Neural crest cell (in vitro differentiated cells): ENCODE results near the gene FLAD1. TPM values are rescaled to one million over a fixed set of nuclear protein-coding genes. Genes with fewer than 3 reads are reported as not detected.

Experiments
- DNase-seq: peaks from one replicate; pipeline ENCODE4 v3.0.0; 2021; ENCODE audit warnings: low read depth, mixed read lengths, low spot score
- H3K27ac Mint-ChIP-seq: one replicate; pipeline ENCODE4 v1.8.0; 2021; ENCODE audit warnings: mild to moderate bottlenecking, mixed read lengths; ENCODE audit not compliant: unreplicated experiment
- H3K27me3 Mint-ChIP-seq: 2 replicates; pipeline ENCODE4 v1.8.0; 2021; ENCODE audit warnings: low read depth, mild to moderate bottlenecking, mixed read lengths
- H3K36me3 Mint-ChIP-seq: 2 replicates; pipeline ENCODE4 v1.8.0; 2021; ENCODE audit warnings: low read depth, mild to moderate bottlenecking, mixed read lengths
- H3K4me1 Mint-ChIP-seq: 2 replicates; pipeline ENCODE4 v1.8.0; 2021; ENCODE audit warnings: mixed read lengths
- H3K4me3 Mint-ChIP-seq: one replicate; pipeline ENCODE4 v1.8.0; 2021; ENCODE audit warnings: mild to moderate bottlenecking, mixed read lengths
- H3K9me3 Mint-ChIP-seq: 2 replicates; pipeline ENCODE4 v1.8.0; 2021; ENCODE audit warnings: mixed read lengths
- total RNA-seq: library from RNA; stranded (reverse); gene quantifications from 2 replicates; pipeline ENCODE4 v1.2.1, GENCODE V29; 2021
- TF ChIP-seq, protein P1 (sequence below): fragments of 200-600 bp; sonication (generic); conservative IDR thresholded peaks from 2 replicates; pipeline ENCODE4 v1.5.0; 2021; ENCODE audit warnings: antibody characterized with exemption, mild to moderate bottlenecking

The FLAD1 gene
- total RNA-seq, 1 donor from 2014 or later, result 76.3 TPM

DNA sequence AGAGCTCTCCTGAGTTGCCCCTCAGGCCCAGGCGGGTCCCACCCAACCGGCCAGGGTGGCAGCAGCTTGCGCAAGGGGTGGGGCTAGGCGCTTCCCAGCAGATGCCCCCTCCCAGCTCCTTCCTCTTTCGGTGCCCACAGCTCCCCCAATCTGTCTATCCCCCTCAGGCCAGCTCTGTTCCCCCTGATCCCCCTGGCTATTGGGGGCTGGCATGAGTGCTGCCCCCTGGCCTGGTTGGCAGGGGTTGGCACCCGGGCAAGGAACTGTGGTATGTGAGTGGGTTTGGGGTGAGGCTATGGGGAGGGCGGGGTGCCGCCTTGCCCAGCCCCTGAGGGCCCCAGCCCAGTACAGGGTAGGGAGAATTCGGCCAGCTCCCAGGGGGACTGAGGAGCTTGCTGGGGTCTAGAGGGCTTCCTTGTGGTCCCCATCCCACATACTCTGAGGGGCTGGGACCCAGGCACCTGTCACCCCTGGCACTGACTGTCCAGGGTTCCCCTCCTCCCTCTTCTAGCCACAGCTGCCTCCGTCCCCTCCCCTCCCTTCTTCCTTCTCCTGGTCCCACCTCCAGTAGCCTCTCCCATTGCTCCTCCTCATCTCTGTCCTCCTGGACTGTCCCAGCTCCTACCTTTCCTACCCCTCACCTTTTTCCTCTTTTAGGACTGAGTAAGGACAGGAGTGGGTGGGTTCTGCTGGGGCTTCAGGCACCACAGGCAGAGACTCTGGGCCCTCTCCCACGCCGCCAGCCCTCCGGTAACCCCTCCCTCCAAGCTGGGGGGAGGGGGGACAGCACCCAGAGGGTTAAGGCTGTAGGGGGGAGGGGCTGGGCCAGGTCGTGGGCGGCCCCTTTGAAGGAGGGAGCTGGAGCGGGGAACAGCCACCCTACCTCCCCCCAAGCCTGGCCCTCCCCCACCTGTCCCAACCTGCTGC lies 25.1 kb downstream of the FLAD1 start:
- H3K9me3 Mint-ChIP-seq, result no peaks in the 10 kb centered on the region
- TF ChIP-seq, protein P1, sequence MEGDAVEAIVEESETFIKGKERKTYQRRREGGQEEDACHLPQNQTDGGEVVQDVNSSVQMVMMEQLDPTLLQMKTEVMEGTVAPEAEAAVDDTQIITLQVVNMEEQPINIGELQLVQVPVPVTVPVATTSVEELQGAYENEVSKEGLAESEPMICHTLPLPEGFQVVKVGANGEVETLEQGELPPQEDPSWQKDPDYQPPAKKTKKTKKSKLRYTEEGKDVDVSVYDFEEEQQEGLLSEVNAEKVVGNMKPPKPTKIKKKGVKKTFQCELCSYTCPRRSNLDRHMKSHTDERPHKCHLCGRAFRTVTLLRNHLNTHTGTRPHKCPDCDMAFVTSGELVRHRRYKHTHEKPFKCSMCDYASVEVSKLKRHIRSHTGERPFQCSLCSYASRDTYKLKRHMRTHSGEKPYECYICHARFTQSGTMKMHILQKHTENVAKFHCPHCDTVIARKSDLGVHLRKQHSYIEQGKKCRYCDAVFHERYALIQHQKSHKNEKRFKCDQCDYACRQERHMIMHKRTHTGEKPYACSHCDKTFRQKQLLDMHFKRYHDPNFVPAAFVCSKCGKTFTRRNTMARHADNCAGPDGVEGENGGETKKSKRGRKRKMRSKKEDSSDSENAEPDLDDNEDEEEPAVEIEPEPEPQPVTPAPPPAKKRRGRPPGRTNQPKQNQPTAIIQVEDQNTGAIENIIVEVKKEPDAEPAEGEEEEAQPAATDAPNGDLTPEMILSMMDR, result no peak
- H3K4me1 Mint-ChIP-seq, result peaks cover 26% of the 10 kb centered on the region
- no peak overlapping the region for H3K27ac Mint-ChIP-seq
- no peaks in the 10 kb centered on the region for H3K27me3 Mint-ChIP-seq
- no peaks in the 10 kb centered on the region for H3K36me3 Mint-ChIP-seq
- no peak overlapping the region for H3K4me3 Mint-ChIP-seq
- no peak for DNase-seq

DNA sequence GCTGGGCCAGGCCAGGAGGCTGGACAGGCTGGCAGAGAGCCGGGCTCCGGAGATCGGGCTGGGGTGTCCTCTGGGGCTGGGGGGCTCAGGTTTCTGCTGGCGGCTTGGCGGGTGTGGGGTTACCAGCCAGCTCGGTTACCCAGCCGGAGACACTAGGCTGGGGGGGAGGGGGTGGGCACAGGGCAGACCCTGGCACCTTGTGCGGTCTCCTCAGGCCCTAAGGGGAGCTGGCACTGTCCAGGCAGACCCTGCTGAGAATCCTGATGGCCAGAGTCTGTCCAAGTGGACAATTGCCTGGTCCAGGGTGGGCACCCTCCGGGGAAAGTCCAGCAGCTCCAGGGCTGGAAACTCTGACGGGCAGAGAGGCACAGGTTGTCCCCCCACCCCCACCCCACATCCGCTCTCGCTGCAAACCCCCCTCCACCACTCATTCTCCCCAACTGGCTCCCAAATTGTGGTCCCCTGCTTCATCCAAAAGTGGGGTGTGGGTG lies 26.1 kb downstream of the FLAD1 start:
- Mint-ChIP-seq H3K27me3 (no peaks in the 10 kb centered on the region), H3K4me1 (peaks cover 18% of the 10 kb centered on the region), H3K9me3 (no peaks in the 10 kb centered on the region), H3K36me3 (no peaks in the 10 kb centered on the region), H3K4me3 (no peak overlapping the region), H3K27ac (no peak overlapping the region)
- no peak for DNase-seq
- TF ChIP-seq, protein P1, result no peak

DNA sequence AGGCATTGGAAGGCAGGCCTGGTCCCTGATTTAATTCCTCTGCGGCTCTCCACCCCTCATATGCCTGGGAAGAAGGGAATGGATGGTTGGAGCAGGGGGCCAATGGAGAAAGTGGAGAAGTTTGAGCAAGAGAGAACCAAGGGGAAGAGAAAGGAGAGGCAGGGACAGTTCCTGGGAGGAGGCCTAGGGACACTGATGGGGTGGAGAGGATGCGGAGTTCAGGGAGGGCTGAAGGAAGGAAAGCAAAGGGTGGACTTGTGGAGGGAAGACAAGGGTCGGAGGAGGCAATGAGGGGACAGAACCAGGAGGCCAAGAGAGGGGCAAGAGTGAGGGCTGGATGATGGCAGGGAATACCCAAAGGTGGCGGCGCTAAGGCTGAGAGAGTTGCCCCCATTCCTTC lies 26.6 kb downstream of the FLAD1 start:
- Mint-ChIP-seq H3K9me3 (no peaks in the 10 kb centered on the region), H3K36me3 (no peaks in the 10 kb centered on the region), H3K4me3 (no peak overlapping the region), H3K4me1 (peaks cover 15% of the 10 kb centered on the region), H3K27me3 (no peaks in the 10 kb centered on the region), H3K27ac (no peak overlapping the region)
- TF ChIP-seq, protein P1, result no peak
- no peak for DNase-seq

DNA sequence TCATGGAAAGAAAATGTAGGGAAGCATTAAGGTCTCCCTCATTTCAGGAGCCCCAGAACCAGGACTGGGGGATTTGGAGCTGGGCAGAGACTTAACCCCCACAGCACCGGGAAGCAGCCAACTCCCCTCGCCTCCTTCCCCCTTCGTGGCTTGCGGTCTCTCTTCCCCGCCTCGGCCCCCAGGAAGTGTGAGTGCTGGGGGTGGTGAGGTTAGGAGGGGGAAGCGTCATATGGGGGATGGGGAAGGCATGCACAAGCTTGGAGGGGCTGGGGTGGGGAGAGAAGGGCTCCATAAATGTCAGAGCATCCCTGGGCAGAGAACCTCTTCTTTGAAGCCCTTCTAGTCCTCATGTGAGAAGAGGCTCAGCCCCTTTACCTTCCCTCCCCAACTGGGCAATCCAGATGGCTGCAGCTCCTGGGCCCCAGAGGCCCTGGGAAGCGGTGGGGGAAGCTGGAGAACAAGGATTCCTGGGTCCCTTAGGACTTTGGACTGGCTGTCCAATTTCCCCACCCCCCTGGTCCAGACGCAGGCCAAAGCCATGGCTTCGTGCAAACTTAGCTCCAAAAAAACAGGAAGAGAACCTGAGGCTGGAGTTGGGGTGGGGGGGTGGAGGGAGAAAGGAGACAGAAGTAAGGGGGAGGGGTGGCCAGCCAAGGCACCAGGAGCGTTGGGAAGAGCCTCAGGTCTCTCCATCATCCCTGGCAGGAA lies 27.2 kb downstream of the FLAD1 start:
- no peak overlapping the region for H3K27ac Mint-ChIP-seq
- no peaks in the 10 kb centered on the region for H3K27me3 Mint-ChIP-seq
- no peak overlapping the region for H3K4me3 Mint-ChIP-seq
- TF ChIP-seq, protein P1, result no peak
- no peaks in the 10 kb centered on the region for H3K9me3 Mint-ChIP-seq
- DNase-seq, result no peak
- peaks cover 15% of the 10 kb centered on the region for H3K4me1 Mint-ChIP-seq
- H3K36me3 Mint-ChIP-seq, result no peaks in the 10 kb centered on the region

DNA sequence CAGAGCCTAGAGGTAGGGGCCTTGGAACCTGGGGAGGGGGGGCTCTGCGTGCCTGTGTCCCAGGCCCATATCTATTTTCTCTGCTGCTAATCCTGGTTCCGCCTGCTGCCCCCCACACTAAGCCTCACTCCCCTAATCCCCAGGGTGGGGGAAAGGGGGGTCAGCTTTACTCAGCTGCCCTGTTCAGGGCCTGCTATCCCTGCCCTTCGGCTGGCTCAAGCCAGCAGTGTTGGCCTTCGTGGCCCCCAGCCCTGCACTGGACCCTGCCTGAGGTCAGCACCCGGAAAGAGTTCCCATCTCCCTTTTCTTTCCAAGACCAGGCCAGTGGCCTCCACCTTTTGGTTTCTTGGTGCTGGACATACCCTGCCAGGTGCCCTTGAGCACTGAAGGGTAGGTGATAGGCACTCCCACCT lies 27.9 kb downstream of the FLAD1 start:
- TF ChIP-seq, protein P1, result no peak
- peaks cover 15% of the 10 kb centered on the region for H3K4me1 Mint-ChIP-seq
- H3K4me3 Mint-ChIP-seq, result no peak overlapping the region
- H3K9me3 Mint-ChIP-seq, result no peaks in the 10 kb centered on the region
- no peaks in the 10 kb centered on the region for H3K36me3 Mint-ChIP-seq
- no peak overlapping the region for H3K27ac Mint-ChIP-seq
- no peak for DNase-seq
- H3K27me3 Mint-ChIP-seq, result no peaks in the 10 kb centered on the region
